CD14-positive monocyte (primary cell): Measurements from ENCODE around the gene ANTXR1. TPM values are rescaled to one million over a fixed set of nuclear protein-coding genes. Genes with fewer than 3 reads are reported as not detected.

Experiments
- DNase-seq, 3 donors: peaks; one replicate each; pipeline ENCODE4 v3.0.0-alpha.2; 2011 to 2022
- H2AFZ ChIP-seq: 2 replicates; pipeline ENCODE4 v1.6.0; 2012; ENCODE audit warnings: mild to moderate bottlenecking, low read depth, low read length, inconsistent platforms; ENCODE audit not compliant: insufficient read depth, poor library complexity, severe bottlenecking
- H3K27ac ChIP-seq, 2 donors: 1 replicate in 1 of 2; 2 replicates in 1 of 2; pipeline ENCODE4 v1.5.1; 2012 to 2013; ENCODE audit warnings: low read length in 2 of 2, control low read depth in 1 of 2, inconsistent platforms in 1 of 2, low read depth in 1 of 2, mild to moderate bottlenecking in 1 of 2
- H3K27me3 ChIP-seq, 2 donors: one replicate each; pipeline versions ENCODE4 v1.6.0 to v1.6.1; 2011 to 2013; ENCODE audit warnings: low read length in 2 of 2; ENCODE audit not compliant: control insufficient read depth in 2 of 2, insufficient read depth in 2 of 2
- H3K36me3 ChIP-seq, 2 donors: replicated peaks in 1 of 2; 1 replicate in 1 of 2; 2 replicates in 1 of 2; pipeline versions ENCODE4 v1.5.1 to v1.6.1; 2012 to 2013; ENCODE audit warnings: low read length in 2 of 2, control low read depth in 1 of 2, inconsistent platforms in 1 of 2, mild to moderate bottlenecking in 1 of 2; ENCODE audit not compliant: insufficient read depth in 2 of 2, control insufficient read depth in 1 of 2
- H3K4me1 ChIP-seq, 2 donors: 1 replicate in 1 of 2; 2 replicates in 1 of 2; pipeline versions ENCODE4 v1.5.1 to v1.6.1; 2012 to 2013; ENCODE audit warnings: low read length in 2 of 2, control low read depth in 1 of 2, inconsistent platforms in 1 of 2, mild to moderate bottlenecking in 1 of 2, moderate library complexity in 1 of 2; ENCODE audit not compliant: insufficient read depth in 2 of 2, control insufficient read depth in 1 of 2
- H3K4me2 ChIP-seq: replicated peaks from 2 replicates; pipeline ENCODE3; 2012; ENCODE audit warnings: low read length, moderate library complexity, mild to moderate bottlenecking; ENCODE audit not compliant: poor library complexity, severe bottlenecking; ENCODE audit errors: extremely low read depth
- H3K4me3 ChIP-seq, 3 experiments: fragments of 200-600 bp in 1 of 3; sonication (generic) in 1 of 3; replicated peaks in 1 of 3; 1 replicate in 2 of 3; 2 replicates in 1 of 3; pipeline ENCODE4 v1.5.1; 2011 to 2013; ENCODE audit warnings: low read length in 3 of 3, mild to moderate bottlenecking in 3 of 3, control low read depth in 2 of 3, low read depth in 2 of 3, inconsistent platforms in 1 of 3, moderate library complexity in 1 of 3
- H3K79me2 ChIP-seq: 2 replicates; pipeline ENCODE4 v1.6.0; 2012; ENCODE audit warnings: mild to moderate bottlenecking, control low read depth, inconsistent platforms, low read length, moderate library complexity; ENCODE audit not compliant: insufficient read depth
- H3K9ac ChIP-seq: 2 replicates; pipeline ENCODE4 v1.6.0; 2017; ENCODE audit warnings: low read length, mild to moderate bottlenecking; ENCODE audit not compliant: insufficient read depth, poor library complexity, severe bottlenecking
- H3K9me3 ChIP-seq, 2 donors: replicated peaks in 1 of 2; 1 replicate in 1 of 2; 2 replicates in 1 of 2; pipeline versions ENCODE4 v1.5.1 to v1.6.1; 2012 to 2013; ENCODE audit warnings: low read length in 2 of 2, control low read depth in 1 of 2; ENCODE audit not compliant: control insufficient read depth in 1 of 2, insufficient read depth in 1 of 2
- H4K20me1 ChIP-seq: 2 replicates; pipeline ENCODE4 v1.6.0; 2012; ENCODE audit warnings: mild to moderate bottlenecking, low read length, control low read depth, moderate library complexity; ENCODE audit not compliant: insufficient read depth
- H3K27ac Mint-ChIP-seq, 7 donors: one replicate each; pipeline ENCODE4 v1.8.0; 2020; ENCODE audit warnings: mild to moderate bottlenecking in 7 of 7, mixed read lengths in 7 of 7, moderate library complexity in 6 of 7, inconsistent platforms in 2 of 7
- H3K27me3 Mint-ChIP-seq, 3 donors: one replicate each; pipeline ENCODE4 v1.8.0; 2021 to 2022; ENCODE audit warnings: low read depth in 3 of 3, mild to moderate bottlenecking in 3 of 3, mixed read lengths in 3 of 3, moderate library complexity in 3 of 3, inconsistent platforms in 1 of 3
- H3K36me3 Mint-ChIP-seq, 2 donors: one replicate each; pipeline ENCODE4 v1.8.0; 2020; ENCODE audit warnings: mixed read lengths in 2 of 2, inconsistent platforms in 1 of 2, mild to moderate bottlenecking in 1 of 2
- H3K4me1 Mint-ChIP-seq: one replicate; pipeline ENCODE4 v1.8.0; 2020; ENCODE audit warnings: mild to moderate bottlenecking, mixed read lengths
- H3K4me3 Mint-ChIP-seq, 2 donors: one replicate each; pipeline ENCODE4 v1.8.0; 2020; ENCODE audit warnings: mild to moderate bottlenecking in 2 of 2, mixed read lengths in 2 of 2, moderate library complexity in 1 of 2
- H3K9me3 Mint-ChIP-seq, 7 donors: one replicate each; pipeline ENCODE4 v1.8.0; 2020 to 2022; ENCODE audit warnings: mixed read lengths in 7 of 7, mild to moderate bottlenecking in 6 of 7, moderate library complexity in 6 of 7, inconsistent platforms in 2 of 7
- WGBS: methylation state at CpG from one replicate; pipeline ENCODE4 v1.1.5; 2013; ENCODE audit warnings: missing lambda C conversion rate; ENCODE audit not compliant: insufficient coverage; 5-methylcytosine and 5-hydroxymethylcytosine counted together
- intact Hi-C, 2 donors: fragments of 100-400 bp; cut with micrococcal nuclease; formaldehyde crosslinking; loops; one replicate each; pipeline versions ENCODE4 v1.15.0 to v1.15.1; 2023
- polyA plus RNA-seq, 3 donors: library from polyadenylated mRNA; depleted of rRNA in 1 of 3; unstranded in 2 of 3; stranded (reverse) in 1 of 3; fragments of 300-500 nt in 2 of 3; fragments of >200 nt in 1 of 3; fragmentation: Illumina TruSeq in 2 of 3; gene quantifications; 1 replicate in 2 of 3; 2 replicates in 1 of 3; pipeline ENCODE4 v1.2.3, GENCODE V29; 2012 to 2021
- TF ChIP-seq, protein P1 (sequence below): fragments of 200-600 bp; IDR thresholded peaks from one replicate; pipeline ENCODE4 v1.8.0; 2022; ENCODE audit warnings: antibody characterized with exemption, mild to moderate bottlenecking

Gene ANTXR1
- polyA plus RNA-seq, 3 donors = not detected

DNA sequence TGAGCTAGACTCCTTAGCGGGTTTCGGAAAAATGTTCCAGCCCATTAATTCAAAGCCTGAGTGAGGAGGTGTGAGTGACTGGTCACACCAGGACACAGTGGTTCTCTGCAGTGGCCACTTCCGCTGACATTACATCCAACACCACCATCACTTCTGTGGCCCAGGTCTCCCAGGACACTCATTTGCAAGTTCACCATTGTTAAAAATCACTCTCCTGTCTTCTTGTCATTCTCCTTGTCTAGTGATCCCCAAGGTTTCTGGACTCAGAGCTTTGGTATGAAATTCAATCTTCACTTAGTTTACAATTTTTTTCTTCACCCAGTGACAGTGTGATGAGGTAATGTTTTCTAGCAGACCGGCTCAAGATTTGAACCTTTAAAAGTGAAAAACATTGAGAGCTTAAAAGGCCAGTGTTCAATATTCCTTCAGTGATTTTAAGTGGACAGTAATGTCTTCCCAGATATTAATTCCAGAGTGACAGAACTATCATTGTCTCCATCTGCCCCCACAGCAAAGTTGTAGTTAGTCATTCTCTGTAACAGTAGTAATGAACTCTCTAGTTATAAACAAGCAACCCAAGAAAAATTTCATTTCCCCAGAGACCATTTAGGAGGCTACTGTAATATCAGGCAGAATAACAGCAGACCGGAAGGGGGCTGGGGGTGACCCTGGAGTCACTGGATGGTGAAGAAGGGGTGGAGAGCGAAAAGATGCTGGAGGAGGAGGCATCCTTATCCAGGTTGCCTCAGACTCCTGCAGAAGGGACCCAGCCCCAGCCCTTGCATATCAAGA is 209.2 kb downstream of the ANTXR1 start:
- no peaks in the 10 kb centered on the region for H3K4me1 Mint-ChIP-seq
- no peaks in the 10 kb centered on the region for H3K36me3 Mint-ChIP-seq
- Histone ChIP-seq H3K79me2 (no peaks in the 10 kb centered on the region), H2AFZ (no peak overlapping the region), H3K4me1 (no peaks in the 10 kb centered on the region), H3K9ac (no peak overlapping the region), H3K4me3 (no peak overlapping the region), H3K27ac (no peak overlapping the region), H3K9me3 (no peaks in the 10 kb centered on the region), H3K4me2 (no peak overlapping the region), H3K27me3 (no peaks in the 10 kb centered on the region), H3K36me3 (no peaks in the 10 kb centered on the region), H4K20me1 (no peaks in the 10 kb centered on the region)
- no peak overlapping the region for H3K4me3 Mint-ChIP-seq
- peaks cover 0 to 2% (median 0%) of the 10 kb centered on the region in 7 donors for H3K9me3 Mint-ChIP-seq
- no peak for DNase-seq
- WGBS = 100% methylated on average over 4 of the region's 6 CpGs
- no peak overlapping the region for H3K27ac Mint-ChIP-seq
- TF ChIP-seq, protein P1, sequence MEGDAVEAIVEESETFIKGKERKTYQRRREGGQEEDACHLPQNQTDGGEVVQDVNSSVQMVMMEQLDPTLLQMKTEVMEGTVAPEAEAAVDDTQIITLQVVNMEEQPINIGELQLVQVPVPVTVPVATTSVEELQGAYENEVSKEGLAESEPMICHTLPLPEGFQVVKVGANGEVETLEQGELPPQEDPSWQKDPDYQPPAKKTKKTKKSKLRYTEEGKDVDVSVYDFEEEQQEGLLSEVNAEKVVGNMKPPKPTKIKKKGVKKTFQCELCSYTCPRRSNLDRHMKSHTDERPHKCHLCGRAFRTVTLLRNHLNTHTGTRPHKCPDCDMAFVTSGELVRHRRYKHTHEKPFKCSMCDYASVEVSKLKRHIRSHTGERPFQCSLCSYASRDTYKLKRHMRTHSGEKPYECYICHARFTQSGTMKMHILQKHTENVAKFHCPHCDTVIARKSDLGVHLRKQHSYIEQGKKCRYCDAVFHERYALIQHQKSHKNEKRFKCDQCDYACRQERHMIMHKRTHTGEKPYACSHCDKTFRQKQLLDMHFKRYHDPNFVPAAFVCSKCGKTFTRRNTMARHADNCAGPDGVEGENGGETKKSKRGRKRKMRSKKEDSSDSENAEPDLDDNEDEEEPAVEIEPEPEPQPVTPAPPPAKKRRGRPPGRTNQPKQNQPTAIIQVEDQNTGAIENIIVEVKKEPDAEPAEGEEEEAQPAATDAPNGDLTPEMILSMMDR = no peak
- peaks cover 3 to 4% (median 3%) of the 10 kb centered on the region in 3 donors for H3K27me3 Mint-ChIP-seq
- intact Hi-C loops = no loop called here

DNA sequence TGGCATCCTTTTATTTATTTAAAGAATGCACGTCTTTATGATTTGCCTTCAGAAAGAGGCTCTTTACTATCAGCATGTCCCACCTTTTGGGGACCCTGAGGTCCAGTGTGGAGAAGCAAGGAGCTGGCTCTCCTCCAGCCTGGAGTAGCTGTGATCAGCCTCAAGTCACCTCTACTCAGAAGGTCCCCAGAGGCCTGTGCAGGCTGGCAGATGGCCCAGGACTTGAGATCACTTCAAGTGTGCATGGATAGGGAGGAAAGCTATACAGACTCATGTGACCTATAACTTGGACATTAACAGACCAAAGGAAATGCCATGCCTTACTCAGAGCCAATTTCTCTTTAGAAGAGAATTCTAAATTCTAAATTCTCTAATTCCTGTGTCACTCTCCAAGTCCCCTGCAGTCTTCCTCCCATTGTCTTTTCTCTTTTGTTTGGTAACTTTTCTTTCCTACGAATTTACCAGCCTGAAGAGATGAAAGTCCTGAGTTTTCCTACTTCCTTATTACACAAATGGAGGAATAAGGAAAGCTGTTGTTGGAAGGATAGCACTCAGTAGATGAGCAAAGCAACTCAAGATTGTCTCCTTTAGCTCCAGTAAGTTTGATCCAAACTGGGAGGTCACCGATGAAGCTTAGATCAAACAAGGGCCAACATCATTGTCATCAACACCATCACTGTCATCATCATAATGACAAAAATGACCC is 210.1 kb downstream of the ANTXR1 start:
- Histone ChIP-seq H3K9me3 (no peaks in the 10 kb centered on the region), H3K4me1 (no peaks in the 10 kb centered on the region), H3K79me2 (no peaks in the 10 kb centered on the region), H3K9ac (no peak overlapping the region), H3K27me3 (no peaks in the 10 kb centered on the region), H4K20me1 (no peaks in the 10 kb centered on the region), H3K36me3 (no peaks in the 10 kb centered on the region), H3K27ac (no peak overlapping the region), H3K4me2 (no peak overlapping the region), H2AFZ (no peak overlapping the region), H3K4me3 (no peak overlapping the region)
- intact Hi-C loops = no loop called here
- Mint-ChIP-seq H3K36me3 (no peaks in the 10 kb centered on the region), H3K4me1 (no peaks in the 10 kb centered on the region), H3K27me3 (peaks cover 3 to 6% (median 3%) of the 10 kb centered on the region in 3 donors), H3K27ac (no peak overlapping the region), H3K4me3 (no peak overlapping the region), H3K9me3 (peaks cover 0 to 2% (median 0%) of the 10 kb centered on the region in 7 donors)
- DNase-seq = no peak
- TF ChIP-seq, protein P1 = no peak
- no CpG with 5 or more reads among the region's 3 CpGs for WGBS
